ENCODE measurements around the gene VNN1.
"Not testable (repeated sequence)": the region's sequence is repeated elsewhere in the genome, so short reads cannot be mapped to it uniquely, and the experiment has no call there.

VNN1 gene

DNA sequence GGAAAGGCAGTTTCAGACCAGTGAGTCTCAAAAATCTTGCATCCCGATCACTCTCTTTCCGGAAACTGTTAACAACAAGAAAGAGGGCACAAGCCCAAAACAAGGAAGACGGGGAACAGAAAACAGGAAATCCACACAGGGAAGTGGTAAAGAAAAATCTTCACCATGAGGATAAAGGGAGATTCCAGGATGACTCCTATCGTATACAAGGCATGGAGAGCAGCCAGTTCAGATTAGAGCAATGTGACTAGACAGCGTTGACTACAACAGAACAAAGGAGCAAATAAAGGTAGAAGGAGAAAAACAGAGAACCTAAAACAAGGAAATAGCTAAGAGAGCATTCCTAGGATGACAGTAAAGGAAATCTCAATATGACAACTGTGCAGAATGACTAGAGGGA, 26.5 kb downstream of the VNN1 start:
- no peak overlapping the region for H3K27ac ChIP-seq
- no peak for TF ChIP-seq ZFX (IDR thresholded peaks at IDR 0.05)
- TF ChIP-seq, protein P1, sequence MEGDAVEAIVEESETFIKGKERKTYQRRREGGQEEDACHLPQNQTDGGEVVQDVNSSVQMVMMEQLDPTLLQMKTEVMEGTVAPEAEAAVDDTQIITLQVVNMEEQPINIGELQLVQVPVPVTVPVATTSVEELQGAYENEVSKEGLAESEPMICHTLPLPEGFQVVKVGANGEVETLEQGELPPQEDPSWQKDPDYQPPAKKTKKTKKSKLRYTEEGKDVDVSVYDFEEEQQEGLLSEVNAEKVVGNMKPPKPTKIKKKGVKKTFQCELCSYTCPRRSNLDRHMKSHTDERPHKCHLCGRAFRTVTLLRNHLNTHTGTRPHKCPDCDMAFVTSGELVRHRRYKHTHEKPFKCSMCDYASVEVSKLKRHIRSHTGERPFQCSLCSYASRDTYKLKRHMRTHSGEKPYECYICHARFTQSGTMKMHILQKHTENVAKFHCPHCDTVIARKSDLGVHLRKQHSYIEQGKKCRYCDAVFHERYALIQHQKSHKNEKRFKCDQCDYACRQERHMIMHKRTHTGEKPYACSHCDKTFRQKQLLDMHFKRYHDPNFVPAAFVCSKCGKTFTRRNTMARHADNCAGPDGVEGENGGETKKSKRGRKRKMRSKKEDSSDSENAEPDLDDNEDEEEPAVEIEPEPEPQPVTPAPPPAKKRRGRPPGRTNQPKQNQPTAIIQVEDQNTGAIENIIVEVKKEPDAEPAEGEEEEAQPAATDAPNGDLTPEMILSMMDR (conservative IDR thresholded peaks at IDR 0.05), result no peak

DNA sequence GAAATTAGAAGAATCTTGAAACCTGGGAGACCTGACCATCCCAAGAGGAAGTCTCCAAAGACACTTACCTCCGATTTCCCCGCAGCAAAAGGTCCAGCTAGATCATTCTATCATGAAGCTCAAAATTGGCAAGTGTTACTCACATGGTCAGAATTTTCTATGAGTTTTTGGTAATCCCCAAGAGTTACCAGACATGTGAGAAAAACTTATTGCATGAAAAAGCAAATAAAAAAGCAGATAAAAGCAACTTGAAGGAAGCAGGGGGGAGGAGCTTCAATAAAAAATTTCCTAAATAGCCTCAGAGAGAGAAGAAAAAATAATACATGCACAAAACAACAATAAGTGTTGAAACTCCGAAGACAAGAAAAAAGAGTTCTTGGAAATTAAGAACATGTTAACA, 27.3 kb downstream of the VNN1 start:
- no peak for TF ChIP-seq ZFX (IDR thresholded peaks at IDR 0.05)
- TF ChIP-seq, protein P1 (conservative IDR thresholded peaks at IDR 0.05), result no peak
- H3K27ac ChIP-seq, result no peak overlapping the region

DNA sequence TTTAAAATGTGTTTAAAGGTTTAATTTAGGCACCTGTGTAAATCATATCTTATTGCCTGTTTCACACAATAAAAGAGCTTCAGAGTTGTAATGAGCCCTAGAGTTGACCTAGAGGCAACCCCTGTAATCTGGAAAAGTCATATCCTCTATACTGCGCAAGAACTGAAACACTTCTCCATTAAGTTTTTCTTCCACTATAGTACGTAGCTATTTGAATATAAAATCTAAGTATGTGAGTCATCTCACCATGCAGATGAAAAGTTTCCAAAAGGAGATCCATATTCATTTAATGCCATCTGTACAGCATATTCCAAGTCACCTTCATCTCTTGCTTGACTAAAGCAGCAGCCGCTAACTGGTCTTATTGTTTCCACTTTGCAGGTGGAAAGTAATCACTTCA, 28.8 kb downstream of the VNN1 start:
- TF ChIP-seq, protein P1 (conservative IDR thresholded peaks at IDR 0.05), result no peak
- no peak for TF ChIP-seq ZFX (IDR thresholded peaks at IDR 0.05)
- H3K27ac ChIP-seq, result no peak overlapping the region

DNA sequence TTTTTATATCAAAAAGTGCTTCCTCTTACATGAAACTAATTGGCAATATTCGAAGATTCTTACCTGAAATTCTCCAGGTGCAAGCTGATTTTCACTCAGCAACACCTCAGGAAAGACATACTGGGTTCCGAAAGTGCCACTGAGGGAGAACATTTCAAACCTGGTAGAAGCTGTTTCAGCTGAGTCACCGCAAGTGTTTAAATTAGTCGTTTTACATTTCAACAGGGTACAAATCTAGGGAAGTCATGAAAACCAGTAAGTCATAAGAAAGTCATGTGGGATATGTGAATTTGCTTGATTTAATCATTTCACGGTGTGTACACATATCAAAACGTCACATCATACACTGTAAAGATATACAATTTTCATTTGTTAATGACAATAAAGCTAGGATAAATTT, 29.6 kb downstream of the VNN1 start:
- TF ChIP-seq, protein P1 (conservative IDR thresholded peaks at IDR 0.05), result no peak
- H3K27ac ChIP-seq, result no peak overlapping the region

DNA sequence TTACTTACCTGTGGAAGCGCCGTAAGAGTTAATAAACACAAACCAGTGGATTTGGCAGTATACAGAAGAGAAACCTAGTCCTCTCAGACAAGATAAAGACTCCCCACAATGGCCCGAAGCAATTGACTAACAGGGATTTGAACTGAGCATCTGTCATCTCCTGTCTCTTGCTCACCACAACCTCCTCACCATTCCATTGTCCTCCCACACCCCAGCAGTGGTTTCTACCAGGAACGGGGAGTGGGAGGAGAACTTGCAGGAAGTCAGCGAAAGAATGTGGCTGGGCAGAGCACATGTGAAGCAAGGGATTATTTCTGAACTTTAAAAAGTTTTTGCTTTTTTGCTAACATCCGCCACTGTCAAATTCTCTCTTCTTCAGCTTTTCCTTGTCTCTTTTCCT, 30.3 kb downstream of the VNN1 start:
- no peak for TF ChIP-seq ZFX (IDR thresholded peaks at IDR 0.05)
- no peak overlapping the region for H3K27ac ChIP-seq

DNA sequence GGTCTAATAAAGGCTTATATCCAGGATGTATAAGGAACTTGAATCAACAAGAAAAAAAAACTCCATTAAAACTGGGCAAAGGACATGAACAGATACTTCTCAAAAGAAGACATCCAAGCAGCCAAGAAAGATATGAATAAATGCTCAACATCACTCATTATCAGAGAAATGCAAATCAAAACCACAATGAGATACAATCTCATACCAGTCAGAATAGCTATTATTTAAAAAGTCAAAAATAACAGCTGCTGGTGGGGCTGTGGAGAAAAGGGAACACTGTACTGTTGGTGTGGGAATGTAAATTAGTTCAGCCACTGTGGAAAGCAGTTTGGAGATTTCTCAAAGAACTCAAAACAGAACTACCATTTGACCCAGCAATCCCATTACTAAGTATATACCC, 34.8 kb downstream of the VNN1 start:
- H3K27ac ChIP-seq, result not testable (repeated sequence)

DNA sequence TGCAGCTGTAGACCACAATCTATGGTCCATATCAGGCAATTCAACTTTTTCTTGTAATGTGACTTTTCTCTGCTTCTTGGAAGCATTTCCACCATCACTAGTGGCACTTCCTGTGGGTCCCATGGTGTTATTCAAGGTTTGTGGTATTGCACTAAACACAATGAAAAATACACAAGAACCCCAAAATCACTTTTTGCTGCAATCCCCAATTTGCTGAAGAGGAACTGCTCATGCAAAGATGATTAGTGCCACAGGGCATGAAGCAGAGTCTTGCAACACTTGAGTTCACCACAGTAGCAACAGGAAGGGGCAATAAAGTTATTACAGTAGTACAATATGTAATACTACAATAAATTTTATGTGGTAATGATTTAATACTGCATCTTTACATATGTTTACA, 38.1 kb downstream of the VNN1 start:
- H3K27ac ChIP-seq, result no peak overlapping the region
- TF ChIP-seq ZFX (IDR thresholded peaks at IDR 0.05), result no peak
- TF ChIP-seq, protein P1 (conservative IDR thresholded peaks at IDR 0.05), result no peak

DNA sequence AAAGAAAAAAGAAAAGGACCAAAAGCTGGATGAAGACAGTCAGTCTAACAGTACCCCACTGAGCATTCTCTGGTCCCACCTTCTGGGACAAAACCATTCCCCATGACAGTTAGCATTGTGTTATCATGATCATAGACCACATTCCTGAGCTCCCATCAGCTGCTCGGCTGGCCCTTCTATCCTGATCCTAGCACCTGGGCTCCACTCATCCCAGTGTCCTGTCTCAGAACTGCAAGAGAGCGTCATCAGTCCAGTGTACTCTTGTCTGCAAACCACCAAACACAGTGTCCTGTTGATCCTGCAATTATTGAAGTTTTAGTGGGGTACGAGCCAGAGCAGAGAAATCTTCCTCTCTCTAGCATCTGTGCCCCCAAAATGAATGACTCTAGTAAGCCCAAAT, 38.9 kb downstream of the VNN1 start:
- H3K27ac ChIP-seq, result no peak overlapping the region
- TF ChIP-seq, protein P1 (conservative IDR thresholded peaks at IDR 0.05), result no peak
- TF ChIP-seq ZFX (IDR thresholded peaks at IDR 0.05), result no peak

All from C4-2B (cell line).